ENCODE measurements around the gene PLRG1.

DNA sequence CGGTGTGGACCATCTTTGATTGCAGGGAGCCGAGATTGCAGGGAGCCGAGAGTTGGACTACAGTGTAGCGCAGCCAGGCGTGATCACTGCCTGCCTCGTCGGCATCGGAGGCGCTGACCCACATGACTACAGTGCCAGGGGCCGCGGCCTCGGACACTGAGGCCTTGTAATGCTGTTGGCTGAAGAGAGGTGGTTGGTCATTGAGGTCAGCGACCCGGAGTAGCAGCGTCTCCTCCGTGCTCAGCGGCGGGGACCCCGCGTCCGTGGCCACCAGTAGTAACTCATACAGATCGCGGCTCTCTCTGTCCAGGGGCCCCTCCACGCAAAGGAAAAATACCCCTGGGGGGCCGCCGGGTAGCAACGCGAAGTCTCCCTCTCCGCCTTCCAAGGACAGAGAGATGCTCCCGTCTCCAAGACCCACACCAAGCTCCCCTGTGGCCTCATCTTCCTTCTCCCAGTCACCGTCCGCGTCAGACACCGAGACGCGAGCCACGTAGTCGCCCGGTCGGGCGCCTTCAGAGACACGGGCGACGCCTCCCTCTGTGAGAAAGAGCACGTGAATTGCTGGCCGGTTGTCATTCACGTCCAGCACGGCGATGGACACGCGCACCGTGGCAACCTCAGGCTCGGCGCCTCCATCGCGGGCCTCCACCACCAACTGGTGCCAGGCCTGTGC is 60.5 kb downstream of the PLRG1 start:
- TF ChIP-seq POLR2A (IDR thresholded peaks at IDR 0.05) (no peak), POLR2AphosphoS5 (IDR thresholded peaks at IDR 0.05) (no peak)
- TF ChIP-seq, protein P1, sequence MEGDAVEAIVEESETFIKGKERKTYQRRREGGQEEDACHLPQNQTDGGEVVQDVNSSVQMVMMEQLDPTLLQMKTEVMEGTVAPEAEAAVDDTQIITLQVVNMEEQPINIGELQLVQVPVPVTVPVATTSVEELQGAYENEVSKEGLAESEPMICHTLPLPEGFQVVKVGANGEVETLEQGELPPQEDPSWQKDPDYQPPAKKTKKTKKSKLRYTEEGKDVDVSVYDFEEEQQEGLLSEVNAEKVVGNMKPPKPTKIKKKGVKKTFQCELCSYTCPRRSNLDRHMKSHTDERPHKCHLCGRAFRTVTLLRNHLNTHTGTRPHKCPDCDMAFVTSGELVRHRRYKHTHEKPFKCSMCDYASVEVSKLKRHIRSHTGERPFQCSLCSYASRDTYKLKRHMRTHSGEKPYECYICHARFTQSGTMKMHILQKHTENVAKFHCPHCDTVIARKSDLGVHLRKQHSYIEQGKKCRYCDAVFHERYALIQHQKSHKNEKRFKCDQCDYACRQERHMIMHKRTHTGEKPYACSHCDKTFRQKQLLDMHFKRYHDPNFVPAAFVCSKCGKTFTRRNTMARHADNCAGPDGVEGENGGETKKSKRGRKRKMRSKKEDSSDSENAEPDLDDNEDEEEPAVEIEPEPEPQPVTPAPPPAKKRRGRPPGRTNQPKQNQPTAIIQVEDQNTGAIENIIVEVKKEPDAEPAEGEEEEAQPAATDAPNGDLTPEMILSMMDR (IDR thresholded peaks at IDR 0.05): no peak

All from transverse colon (tissue), 4 donors.